Mesendoderm (in vitro differentiated cells): ENCODE results near the gene CASP9.
"Not testable (repeated sequence)": the region's sequence is repeated elsewhere in the genome, so short reads cannot be mapped to it uniquely, and the experiment has no call there.

Experiments
- DNase-seq: peaks from one replicate; pipeline ENCODE4 v3.0.0; 2013
- H2AK5ac ChIP-seq: 2 replicates; pipeline ENCODE4 v1.6.1; 2013; ENCODE audit warnings: low read length, inconsistent platforms
- H2BK120ac ChIP-seq: 2 replicates; pipeline ENCODE4 v1.6.1; 2013; ENCODE audit warnings: low read depth, mild to moderate bottlenecking, low read length, moderate library complexity, mixed read lengths
- H2BK15ac ChIP-seq: replicated peaks from 2 replicates; pipeline ENCODE4 v1.6.1; 2013; ENCODE audit warnings: low read depth, mild to moderate bottlenecking, moderate library complexity
- H2BK5ac ChIP-seq: 2 replicates; pipeline ENCODE4 v1.6.1; 2013; ENCODE audit warnings: low read length, inconsistent platforms
- H3K18ac ChIP-seq: 2 replicates; pipeline ENCODE4 v1.6.1; 2013; ENCODE audit warnings: mild to moderate bottlenecking, low read length, mixed read lengths
- H3K23ac ChIP-seq: one replicate; pipeline ENCODE4 v1.6.1; 2013; ENCODE audit warnings: low read length
- H3K27ac ChIP-seq: 2 replicates; pipeline ENCODE4 v1.5.1; 2013; ENCODE audit warnings: low read depth, mild to moderate bottlenecking, inconsistent platforms, low read length, moderate library complexity
- H3K27me3 ChIP-seq: 2 replicates; pipeline ENCODE4 v1.6.1; 2013; ENCODE audit warnings: low read length, control low read depth, mild to moderate bottlenecking, inconsistent platforms; ENCODE audit not compliant: insufficient read depth, poor library complexity
- H3K36me3 ChIP-seq: 2 replicates; pipeline ENCODE4 v1.6.1; 2013; ENCODE audit warnings: low read length, inconsistent platforms; ENCODE audit not compliant: control insufficient read depth, insufficient read depth
- H3K4ac ChIP-seq: one replicate; pipeline ENCODE4 v1.6.1; 2013; ENCODE audit warnings: low read depth, mild to moderate bottlenecking, low read length, moderate library complexity
- H3K4me1 ChIP-seq: 2 replicates; pipeline ENCODE4 v1.6.1; 2013; ENCODE audit warnings: low read depth, low read length, inconsistent platforms; ENCODE audit not compliant: control insufficient read depth
- H3K4me2 ChIP-seq: 2 replicates; pipeline ENCODE4 v1.6.1; 2013; ENCODE audit warnings: low read length
- H3K4me3 ChIP-seq: 2 replicates; pipeline ENCODE4 v1.5.1; 2013; ENCODE audit warnings: mild to moderate bottlenecking, low read length
- H3K56ac ChIP-seq: one replicate; pipeline ENCODE4 v1.6.1; 2013; ENCODE audit warnings: low read length
- H3K79me1 ChIP-seq: 2 replicates; pipeline ENCODE4 v1.6.1; 2013; ENCODE audit warnings: low read length, inconsistent platforms
- H3K79me2 ChIP-seq: 2 replicates; pipeline ENCODE4 v1.6.1; 2013; ENCODE audit warnings: mild to moderate bottlenecking, low read length; ENCODE audit not compliant: control insufficient read depth, insufficient read depth
- H3K9ac ChIP-seq: 2 replicates; pipeline ENCODE4 v1.6.1; 2013; ENCODE audit warnings: low read length, inconsistent platforms
- H4K5ac ChIP-seq: one replicate; pipeline ENCODE4 v1.6.1; 2013; ENCODE audit warnings: low read length
- H4K8ac ChIP-seq: one replicate; pipeline ENCODE4 v1.6.1; 2013; ENCODE audit warnings: low read depth, mild to moderate bottlenecking, control low read depth, low read length, moderate library complexity
- WGBS: extraction: QIAGEN DNeasy Blood & Tissue Kit; methylation state at CpG from one replicate; pipeline ENCODE4 v1.1.7; 2013; ENCODE audit warnings: low lambda C conversion rate, missing lambda C conversion rate; ENCODE audit not compliant: insufficient coverage; ENCODE audit errors: extremely low coverage; 5-methylcytosine and 5-hydroxymethylcytosine counted together

CASP9 gene

GRCh38 chr1:15477646-15478212 is 46.3 kb downstream of the CASP9 start:
- Histone ChIP-seq H3K4me2 (no peak overlapping the region), H2AK5ac (no peak overlapping the region), H4K5ac (no peak overlapping the region), H3K4ac (no peak overlapping the region), H3K27me3 (no peaks in the 10 kb centered on the region), H4K8ac (no peak overlapping the region), H3K27ac (no peak overlapping the region), H3K9ac (no peak overlapping the region), H3K4me1 (no peaks in the 10 kb centered on the region), H3K56ac (no peak overlapping the region), H3K23ac (no peak overlapping the region), H2BK15ac (no peak overlapping the region), H3K79me1 (no peaks in the 10 kb centered on the region), H2BK120ac (no peak overlapping the region), H3K18ac (no peak overlapping the region), H2BK5ac (no peak overlapping the region), H3K4me3 (no peak overlapping the region), H3K79me2 (no peaks in the 10 kb centered on the region), H3K36me3 (no peaks in the 10 kb centered on the region)
- WGBS, result no CpG with 5 or more reads among the region's 5 CpGs
- no peak for DNase-seq

DNA sequence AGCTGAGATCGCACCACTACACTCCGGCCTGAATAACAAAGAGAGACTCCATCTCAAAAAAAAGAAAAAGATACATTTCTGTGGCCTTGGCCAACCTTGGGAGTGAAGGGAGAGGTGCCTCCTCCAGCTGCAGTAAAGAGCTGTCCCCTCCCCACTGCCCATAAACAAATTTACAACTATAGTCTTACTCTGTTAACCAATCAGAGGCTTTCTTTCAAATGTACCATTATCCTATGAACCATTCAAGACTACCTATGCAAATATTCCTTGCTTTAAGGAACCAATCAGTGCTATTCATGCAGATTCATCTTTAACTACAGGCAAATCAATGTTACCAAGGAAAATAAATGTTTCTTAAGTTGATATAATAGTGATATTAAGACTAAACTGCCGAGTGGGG is 47.1 kb downstream of the CASP9 start:
- Histone ChIP-seq H2BK5ac (no peak overlapping the region), H3K23ac (no peak overlapping the region), H3K4ac (no peak overlapping the region), H2AK5ac (no peak overlapping the region), H4K5ac (no peak overlapping the region), H2BK15ac (no peak overlapping the region), H3K79me2 (no peaks in the 10 kb centered on the region), H3K4me2 (no peak overlapping the region), H3K36me3 (no peaks in the 10 kb centered on the region), H3K4me3 (no peak overlapping the region), H3K27ac (no peak overlapping the region), H3K18ac (no peak overlapping the region), H3K9ac (no peak overlapping the region), H3K27me3 (no peaks in the 10 kb centered on the region), H3K79me1 (no peaks in the 10 kb centered on the region), H4K8ac (no peak overlapping the region), H3K56ac (no peak overlapping the region), H3K4me1 (no peaks in the 10 kb centered on the region), H2BK120ac (no peak overlapping the region)
- DNase-seq, result no peak
- WGBS, result no CpG with 5 or more reads among the region's 3 CpGs

- no peak within 1 kb of the TSS for H3K18ac ChIP-seq
- H2BK5ac ChIP-seq, result no peak within 1 kb of the TSS
- H3K4me3 ChIP-seq, result no peak within 1 kb of the TSS
- H3K4ac ChIP-seq, result no peak within 1 kb of the TSS
- no peak within 1 kb of the TSS for H2AK5ac ChIP-seq
- H2BK15ac ChIP-seq, result no peak within 1 kb of the TSS
- H3K27ac ChIP-seq, result no peak within 1 kb of the TSS
- H3K4me2 ChIP-seq, result no peak within 1 kb of the TSS
- H2BK120ac ChIP-seq, result no peak within 1 kb of the TSS
- no peak within 1 kb of the TSS for H4K5ac ChIP-seq
- no peaks in the 10 kb centered on the region for H3K36me3 ChIP-seq
- H3K56ac ChIP-seq, result no peak within 1 kb of the TSS
- no peak for DNase-seq
- no peak within 1 kb of the TSS for H3K9ac ChIP-seq
- no peaks in the 10 kb centered on the region for H3K79me2 ChIP-seq
- no peaks in the 10 kb centered on the region for H3K4me1 ChIP-seq
- no peak within 1 kb of the TSS for H4K8ac ChIP-seq
- no peaks in the 10 kb centered on the region for H3K79me1 ChIP-seq
- no peaks in the 10 kb centered on the region for H3K27me3 ChIP-seq
- no peak within 1 kb of the TSS for H3K23ac ChIP-seq
- WGBS, result no CpG with 5 or more reads among the region's 5 CpGs
These were observed 48.2 kb downstream of the CASP9 start, which contains the start of gene CELA2B for GRCh38 chr1:15475752-15476314. Gene CELA2B (plus strand): TSS chr1:15476104. CDS start chr1:15476126, 22 bp downstream.

GRCh38 chr1:15472587-15472986 is 51.4 kb downstream of the CASP9 start:
- Histone ChIP-seq H3K36me3 (no peaks in the 10 kb centered on the region), H4K8ac (no peak overlapping the region), H2BK15ac (no peak overlapping the region), H4K5ac (no peak overlapping the region), H2AK5ac (no peak overlapping the region), H2BK120ac (no peak overlapping the region), H3K4me1 (no peaks in the 10 kb centered on the region), H3K27ac (no peak overlapping the region), H3K9ac (no peak overlapping the region), H2BK5ac (no peak overlapping the region), H3K56ac (no peak overlapping the region), H3K79me1 (no peaks in the 10 kb centered on the region), H3K27me3 (no peaks in the 10 kb centered on the region), H3K4me3 (no peak overlapping the region), H3K4me2 (no peak overlapping the region), H3K18ac (no peak overlapping the region), H3K4ac (no peak overlapping the region), H3K79me2 (no peaks in the 10 kb centered on the region), H3K23ac (no peak overlapping the region)
- WGBS, result no CpG with 5 or more reads among the region's 11 CpGs
- DNase-seq, result no peak

GRCh38 chr1:15471723-15472122 is 52.3 kb downstream of the CASP9 start:
- not testable (repeated sequence) for H3K4ac ChIP-seq, H3K4me1 ChIP-seq, H3K4me3 ChIP-seq, H3K9ac ChIP-seq, H3K18ac ChIP-seq, H3K4me2 ChIP-seq, H3K27me3 ChIP-seq, H4K5ac ChIP-seq, DNase-seq, H2BK15ac ChIP-seq, H4K8ac ChIP-seq, H3K79me2 ChIP-seq, H3K27ac ChIP-seq, H3K56ac ChIP-seq, H3K36me3 ChIP-seq, H2BK5ac ChIP-seq, H3K23ac ChIP-seq, H3K79me1 ChIP-seq, H2BK120ac ChIP-seq, H2AK5ac ChIP-seq
- no CpG with 5 or more reads among the region's 6 CpGs for WGBS

GRCh38 chr1:15471067-15471466 is 52.9 kb downstream of the CASP9 start:
- WGBS, result no CpG with 5 or more reads among the region's 5 CpGs
- not testable (repeated sequence) for H3K9ac ChIP-seq, H3K27ac ChIP-seq, H4K5ac ChIP-seq, H3K23ac ChIP-seq, H3K79me1 ChIP-seq, H3K4me2 ChIP-seq, DNase-seq, H3K79me2 ChIP-seq, H3K4me3 ChIP-seq, H2BK120ac ChIP-seq, H2BK5ac ChIP-seq, H2AK5ac ChIP-seq, H3K4ac ChIP-seq, H4K8ac ChIP-seq, H2BK15ac ChIP-seq, H3K27me3 ChIP-seq, H3K4me1 ChIP-seq, H3K36me3 ChIP-seq, H3K56ac ChIP-seq, H3K18ac ChIP-seq
